ENCODE data around the gene LRP2.

DNA sequence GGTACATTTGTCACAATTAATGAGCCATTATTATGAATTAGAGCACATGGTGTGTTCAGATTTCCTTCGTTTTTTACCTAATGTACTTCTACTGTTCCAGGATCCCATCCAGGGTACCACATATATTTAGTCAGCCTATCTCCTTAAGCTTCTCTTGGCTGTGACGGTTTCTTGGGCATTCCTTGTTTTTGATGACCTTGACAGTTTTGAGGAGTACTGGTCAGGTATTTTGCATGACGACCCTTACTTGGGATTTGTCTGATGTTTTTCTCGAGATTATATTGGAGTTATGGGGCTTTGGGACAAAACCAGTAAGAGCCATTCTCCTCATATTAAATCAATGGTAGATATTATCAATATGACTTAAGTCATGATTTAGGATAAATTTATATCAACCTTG, 10.2 kb upstream of the LRP2 start:
- TF ChIP-seq POLR2A (IDR thresholded peaks at IDR 0.05): no peak
- TF ChIP-seq, protein P1, sequence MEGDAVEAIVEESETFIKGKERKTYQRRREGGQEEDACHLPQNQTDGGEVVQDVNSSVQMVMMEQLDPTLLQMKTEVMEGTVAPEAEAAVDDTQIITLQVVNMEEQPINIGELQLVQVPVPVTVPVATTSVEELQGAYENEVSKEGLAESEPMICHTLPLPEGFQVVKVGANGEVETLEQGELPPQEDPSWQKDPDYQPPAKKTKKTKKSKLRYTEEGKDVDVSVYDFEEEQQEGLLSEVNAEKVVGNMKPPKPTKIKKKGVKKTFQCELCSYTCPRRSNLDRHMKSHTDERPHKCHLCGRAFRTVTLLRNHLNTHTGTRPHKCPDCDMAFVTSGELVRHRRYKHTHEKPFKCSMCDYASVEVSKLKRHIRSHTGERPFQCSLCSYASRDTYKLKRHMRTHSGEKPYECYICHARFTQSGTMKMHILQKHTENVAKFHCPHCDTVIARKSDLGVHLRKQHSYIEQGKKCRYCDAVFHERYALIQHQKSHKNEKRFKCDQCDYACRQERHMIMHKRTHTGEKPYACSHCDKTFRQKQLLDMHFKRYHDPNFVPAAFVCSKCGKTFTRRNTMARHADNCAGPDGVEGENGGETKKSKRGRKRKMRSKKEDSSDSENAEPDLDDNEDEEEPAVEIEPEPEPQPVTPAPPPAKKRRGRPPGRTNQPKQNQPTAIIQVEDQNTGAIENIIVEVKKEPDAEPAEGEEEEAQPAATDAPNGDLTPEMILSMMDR (IDR thresholded peaks at IDR 0.05): no peak

Measured in suprapubic skin (tissue), 3 donors.